Measurements from ENCODE around the gene FLT4. TPM values are rescaled to one million over a fixed set of nuclear protein-coding genes. Genes with fewer than 3 reads are reported as not detected.

FLT4 gene
- 0.04 TPM for total RNA-seq (2013)
- polyA plus RNA-seq (not detected), polyA minus RNA-seq (not detected in 2 replicates), total RNA-seq (0 to 1.4 (median 0.08) reads per million in 11 experiments)

GRCh38 chr5:180649297-180650039 lies at the start of gene FLT4:
Gene FLT4, minus strand, starts transcription at chr5:180649600. Its CDS starts 55 bp downstream, at chr5:180649545.
- H3K36me3 ChIP-seq (replicated peaks in 1 of 2; ENCODE audit: control insufficient read depth in 1 of 2, insufficient read depth in 2 of 2, low read length in 2 of 2), result no peaks in the 10 kb centered on the region
- H3K4me1 ChIP-seq (ENCODE audit: control insufficient read depth in 1 of 2, insufficient read depth in 2 of 2, low read length in 2 of 2), result no peaks in the 10 kb centered on the region
- H3K79me2 ChIP-seq (ENCODE audit: insufficient read depth, low read length), result no peaks in the 10 kb centered on the region
- Mint-ChIP-seq H3K27ac (peak within 1 kb of the TSS in 1 of 7 donors; percentile 24), H3K4me3 (peak within 1 kb of the TSS; percentile 27 to 89), H3K27me3 (ENCODE audit: low read depth in 3 of 3) (peaks cover 60 to 73% (median 63%) of the 10 kb centered on the region in 3 donors), H3K4me1 (peaks cover 6% of the 10 kb centered on the region), H3K9me3 (peaks cover 0 to 9% (median 5%) of the 10 kb centered on the region in 7 donors), H3K36me3 (no peaks in the 10 kb centered on the region)
- intact Hi-C loops (cut with micrococcal nuclease), result no loop called here
- H3K4me2 ChIP-seq (replicated peaks; ENCODE audit: extremely low read depth, low read length, poor library complexity, severe bottlenecking), result no peak within 1 kb of the TSS
- no peak within 1 kb of the TSS for H3K9ac ChIP-seq (ENCODE audit: insufficient read depth, low read length, poor library complexity, severe bottlenecking)
- H3K9me3 ChIP-seq (replicated peaks in 1 of 2; ENCODE audit: control insufficient read depth in 1 of 2, insufficient read depth in 1 of 2, low read length in 2 of 2), result no peaks in the 10 kb centered on the region
- 1% methylated on average over 62 of the region's 89 CpGs for WGBS (ENCODE audit: insufficient coverage)
- no peak within 1 kb of the TSS for H3K4me3 ChIP-seq (replicated peaks in 1 of 3; ENCODE audit: low read depth in 2 of 3, low read length in 3 of 3)
- DNase-seq, result no peak
- peaks cover 11 to 56% of the 10 kb centered on the region in 2 donors for H3K27me3 ChIP-seq (ENCODE audit: control insufficient read depth in 2 of 2, insufficient read depth in 2 of 2, low read length in 2 of 2)
- H2AFZ ChIP-seq (ENCODE audit: insufficient read depth, low read depth, low read length, poor library complexity, severe bottlenecking), result no peak within 1 kb of the TSS
- H4K20me1 ChIP-seq (ENCODE audit: insufficient read depth, low read length), result no peaks in the 10 kb centered on the region
- no peak within 1 kb of the TSS for H3K27ac ChIP-seq (ENCODE audit: low read depth in 1 of 2, low read length in 2 of 2)
- no peak for TF ChIP-seq CTCF (IDR thresholded peaks at IDR 0.05)

- DNase-seq, result no peak
- Histone ChIP-seq H3K36me3 (replicated peaks in 1 of 2; ENCODE audit: control insufficient read depth in 1 of 2, insufficient read depth in 2 of 2, low read length in 2 of 2) (no peaks in the 10 kb centered on the region), H2AFZ (ENCODE audit: insufficient read depth, low read depth, low read length, poor library complexity, severe bottlenecking) (no peak overlapping the region), H3K4me1 (ENCODE audit: control insufficient read depth in 1 of 2, insufficient read depth in 2 of 2, low read length in 2 of 2) (no peaks in the 10 kb centered on the region), H3K9ac (ENCODE audit: insufficient read depth, low read length, poor library complexity, severe bottlenecking) (no peak overlapping the region), H3K4me2 (replicated peaks; ENCODE audit: extremely low read depth, low read length, poor library complexity, severe bottlenecking) (no peak overlapping the region), H3K4me3 (replicated peaks in 1 of 3; ENCODE audit: low read depth in 2 of 3, low read length in 3 of 3) (no peak overlapping the region), H3K27ac (ENCODE audit: low read depth in 1 of 2, low read length in 2 of 2) (no peak overlapping the region), H3K79me2 (ENCODE audit: insufficient read depth, low read length) (no peaks in the 10 kb centered on the region), H3K27me3 (ENCODE audit: control insufficient read depth in 2 of 2, insufficient read depth in 2 of 2, low read length in 2 of 2) (no peaks in the 10 kb centered on the region), H3K9me3 (replicated peaks in 1 of 2; ENCODE audit: control insufficient read depth in 1 of 2, insufficient read depth in 1 of 2, low read length in 2 of 2) (peaks cover 3 to 10% of the 10 kb centered on the region in 2 donors), H4K20me1 (ENCODE audit: insufficient read depth, low read length) (no peaks in the 10 kb centered on the region)
- intact Hi-C loops (cut with micrococcal nuclease), result no loop called here
- Mint-ChIP-seq H3K4me1 (no peaks in the 10 kb centered on the region), H3K36me3 (no peaks in the 10 kb centered on the region), H3K9me3 (peaks cover 0 to 22% (median 15%) of the 10 kb centered on the region in 7 donors), H3K27ac (no peak overlapping the region), H3K4me3 (no peak overlapping the region), H3K27me3 (ENCODE audit: low read depth in 3 of 3) (peaks cover 6 to 19% (median 6%) of the 10 kb centered on the region in 3 donors)
- WGBS (ENCODE audit: insufficient coverage), result no CpG with 5 or more reads among the region's 1 CpG
- no peak for TF ChIP-seq CTCF (IDR thresholded peaks at IDR 0.05)
Observed at GRCh38 chr5:180699042-180699441, 49.6 kb upstream of the FLT4 start.

All from CD14-positive monocyte (primary cell).